HG03066 (cell line): ENCODE measurements around the gene PDZD2.
"Not testable (repeated sequence)": the region's sequence is repeated elsewhere in the genome, so short reads cannot be mapped to it uniquely, and the experiment has no call there.

Experiments
- ATAC-seq: cut with Tn5 transposase; IDR thresholded peaks from one replicate; pipeline ENCODE4 v1.9.1; 2021; ENCODE audit warnings: low read depth; ENCODE audit not compliant: unreplicated experiment

PDZD2 gene

GRCh38 chr5:32022638-32023037 is 383.7 kb downstream of the PDZD2 start:
- no peak for ATAC-seq

- ATAC-seq, result no peak
Observed at GRCh38 chr5:32023816-32024215, 384.9 kb downstream of the PDZD2 start.

GRCh38 chr5:32024751-32025150 is 385.8 kb downstream of the PDZD2 start:
- no peak for ATAC-seq

GRCh38 chr5:32027093-32027716 is 388.3 kb downstream of the PDZD2 start:
- ATAC-seq, result no peak

GRCh38 chr5:32027717-32028458 is 389.0 kb downstream of the PDZD2 start:
- ATAC-seq, result no peak

GRCh38 chr5:32029261-32029660 is 390.3 kb downstream of the PDZD2 start:
- no peak for ATAC-seq

GRCh38 chr5:32029781-32030180 is 390.9 kb downstream of the PDZD2 start:
- no peak for ATAC-seq

GRCh38 chr5:32030222-32030621 is 391.3 kb downstream of the PDZD2 start:
- ATAC-seq, result no peak

GRCh38 chr5:32030686-32031085 is 391.8 kb downstream of the PDZD2 start:
- ATAC-seq, result no peak

GRCh38 chr5:32031089-32031488 is 392.2 kb downstream of the PDZD2 start:
- no peak for ATAC-seq

GRCh38 chr5:32038523-32038922 is 399.6 kb downstream of the PDZD2 start:
- ATAC-seq, result no peak

GRCh38 chr5:32039133-32039532 is 400.2 kb downstream of the PDZD2 start:
- ATAC-seq, result not testable (repeated sequence)

GRCh38 chr5:32039601-32040000 is 400.7 kb downstream of the PDZD2 start:
- not testable (repeated sequence) for ATAC-seq

GRCh38 chr5:32040181-32040695 is 401.3 kb downstream of the PDZD2 start:
- ATAC-seq, result not testable (repeated sequence)

GRCh38 chr5:32042551-32042961 is 403.6 kb downstream of the PDZD2 start:
- no peak for ATAC-seq

- no peak for ATAC-seq
Observed at GRCh38 chr5:32043105-32043504, 404.2 kb downstream of the PDZD2 start.

- ATAC-seq, result no peak
Observed at GRCh38 chr5:32044434-32044833, 405.5 kb downstream of the PDZD2 start.

GRCh38 chr5:32044939-32045338 is 406.0 kb downstream of the PDZD2 start:
- no peak for ATAC-seq

- ATAC-seq, result no peak
Observed at GRCh38 chr5:32047056-32047455, 408.1 kb downstream of the PDZD2 start.

- no peak for ATAC-seq
Observed at GRCh38 chr5:32051796-32052195, 412.9 kb downstream of the PDZD2 start.

GRCh38 chr5:32055891-32056866 is 417.2 kb downstream of the PDZD2 start:
- ATAC-seq, result no peak
